ENCODE results near the gene SLC8A1.

Gene SLC8A1

DNA sequence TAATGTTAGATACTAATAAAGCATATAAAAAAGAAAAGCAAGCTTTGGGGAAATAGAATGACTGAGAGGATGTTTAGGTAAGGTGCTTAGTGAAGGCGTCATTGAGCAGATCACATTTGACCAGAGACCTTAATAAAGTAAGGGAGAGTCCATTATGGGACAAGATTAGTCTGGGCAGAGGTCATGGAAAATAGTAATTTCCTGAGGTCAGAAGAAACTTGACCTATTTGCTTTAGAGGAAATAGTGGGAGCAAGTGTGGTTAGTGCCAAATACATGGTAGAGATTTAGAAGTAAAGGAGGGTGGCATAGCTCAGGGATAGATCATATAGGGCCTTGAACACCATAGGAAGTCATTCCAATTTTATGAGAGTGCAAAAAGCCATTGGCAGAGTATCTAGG is 24.5 kb upstream of the SLC8A1 start:
- no peak for TF ChIP-seq CTCF (IDR thresholded peaks at IDR 0.05; ENCODE audit: insufficient read depth, low read depth, low read length, missing control alignments)
- no peak overlapping the region for H3K4me3 ChIP-seq (ENCODE audit: low read depth, low read length)
- DNase-seq (ENCODE audit: low read depth) = no peak

DNA sequence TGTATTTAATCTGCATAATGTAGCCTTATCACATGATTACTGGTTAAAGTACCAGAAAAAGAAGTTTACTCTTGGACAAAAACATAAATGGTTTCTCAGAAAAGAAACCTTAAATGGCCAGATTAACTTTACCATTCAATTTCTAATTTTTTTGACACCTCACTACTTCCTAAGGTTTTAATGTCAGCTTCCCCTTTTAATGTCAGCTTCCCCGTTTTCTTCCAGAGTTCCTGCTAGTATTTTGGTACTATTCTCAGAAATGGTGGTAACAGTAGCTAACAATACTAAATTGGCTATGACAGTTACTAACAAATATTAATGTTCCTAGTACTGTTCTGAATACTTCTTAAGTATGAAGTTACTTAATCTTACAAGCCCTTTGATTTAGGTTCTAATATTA is 22.4 kb upstream of the SLC8A1 start:
- DNase-seq (ENCODE audit: low read depth) = no peak

GRCh38 chr2:40471866-40472265 is 20.0 kb upstream of the SLC8A1 start:
- TF ChIP-seq CTCF (IDR thresholded peaks at IDR 0.05; ENCODE audit: insufficient read depth, low read depth, low read length, missing control alignments) = no peak
- DNase-seq (ENCODE audit: low read depth) = no peak

More for the DNA sequence above, 22.4 kb upstream of the SLC8A1 start:
- H3K4me3 ChIP-seq (ENCODE audit: low read depth, low read length) = no peak overlapping the region
- TF ChIP-seq CTCF (IDR thresholded peaks at IDR 0.05; ENCODE audit: insufficient read depth, low read depth, low read length, missing control alignments) = no peak

DNA sequence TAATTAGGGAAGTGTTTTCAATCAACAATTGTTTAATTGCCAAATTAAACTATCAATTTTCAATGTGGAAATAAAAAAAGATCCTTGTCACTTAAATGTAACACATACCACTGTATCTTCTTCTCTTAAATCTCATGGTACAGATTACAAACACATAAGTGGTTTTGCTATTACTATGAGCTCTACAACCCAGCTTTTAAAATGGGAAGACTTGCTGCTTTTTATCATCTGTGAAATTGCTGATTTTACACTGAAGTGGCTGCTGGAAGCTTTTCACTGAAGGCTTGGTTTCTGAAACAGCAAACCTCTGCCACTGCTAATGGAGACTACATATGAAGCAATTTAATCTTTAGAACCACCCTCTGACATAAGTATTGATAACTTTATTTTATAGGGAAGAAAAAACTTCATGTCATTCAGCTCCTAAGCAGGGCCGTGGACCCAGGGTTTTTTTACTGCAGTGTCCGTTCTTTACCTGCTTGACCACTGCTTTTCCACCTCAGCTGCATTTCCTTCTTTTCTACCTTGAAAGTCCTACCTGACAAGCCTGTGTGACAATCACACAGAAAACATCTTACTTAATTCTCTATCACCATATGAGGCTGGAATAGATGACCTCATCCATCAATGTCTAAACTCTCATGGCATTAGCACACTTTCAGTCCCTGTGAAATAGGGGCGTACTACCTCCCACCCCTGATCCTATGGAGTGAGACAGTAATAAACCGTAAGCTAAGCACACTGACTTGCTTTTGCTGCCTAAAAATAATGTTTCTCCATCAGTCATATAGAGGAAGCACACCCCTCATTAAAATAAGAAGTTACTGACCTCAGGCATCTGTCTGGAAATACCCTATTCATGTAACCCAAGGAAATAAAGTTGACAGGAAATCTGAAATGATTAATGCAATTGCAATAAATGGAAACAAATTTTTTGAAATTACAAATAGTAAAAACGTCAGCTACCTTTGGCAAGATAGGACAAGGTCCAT is 19.2 kb upstream of the SLC8A1 start:
- no peak for TF ChIP-seq CTCF (IDR thresholded peaks at IDR 0.05; ENCODE audit: insufficient read depth, low read depth, low read length, missing control alignments)
- no peak for DNase-seq (ENCODE audit: low read depth)
- H3K4me3 ChIP-seq (ENCODE audit: low read depth, low read length) = no peak overlapping the region

More at GRCh38 chr2:40471866-40472265, 20.0 kb upstream of the SLC8A1 start:
- no peak overlapping the region for H3K4me3 ChIP-seq (ENCODE audit: low read depth, low read length)

DNA sequence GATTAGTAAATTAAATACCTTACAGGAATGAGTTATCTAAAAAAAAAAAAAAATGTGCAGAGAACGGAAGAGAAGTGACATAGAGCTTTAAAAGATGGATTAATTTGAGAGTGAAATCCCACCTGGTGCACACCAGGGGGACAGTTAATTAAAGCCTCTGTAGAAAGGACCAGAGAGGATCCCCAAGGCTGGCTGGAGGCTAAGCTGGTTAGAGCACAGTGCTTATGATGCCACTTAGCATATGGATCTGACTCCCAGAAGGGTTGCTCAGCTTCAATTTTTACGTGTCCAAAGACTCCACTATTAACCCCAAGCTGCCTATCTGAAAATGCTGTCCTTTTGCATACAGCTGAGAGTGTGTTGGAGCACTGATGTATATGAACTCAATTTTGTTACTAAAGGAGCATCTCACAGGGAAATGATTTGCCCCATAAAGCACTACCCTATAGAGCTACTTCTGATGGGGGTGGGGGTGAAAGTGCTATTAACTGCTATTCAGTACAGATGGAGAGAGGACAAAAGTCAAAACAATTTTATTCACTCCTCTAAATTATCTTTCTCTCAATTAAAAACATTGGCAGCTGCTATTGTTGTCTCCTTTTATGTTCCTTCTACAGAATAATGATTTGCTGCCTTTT is 15.2 kb upstream of the SLC8A1 start:
- H3K4me3 ChIP-seq (ENCODE audit: low read depth, low read length) = no peak overlapping the region
- DNase-seq (ENCODE audit: low read depth) = no peak
- TF ChIP-seq CTCF (IDR thresholded peaks at IDR 0.05; ENCODE audit: insufficient read depth, low read depth, low read length, missing control alignments) = no peak

- no peak overlapping the region for H3K4me3 ChIP-seq (ENCODE audit: low read depth, low read length)
- TF ChIP-seq CTCF (IDR thresholded peaks at IDR 0.05; ENCODE audit: insufficient read depth, low read depth, low read length, missing control alignments) = no peak
- DNase-seq (ENCODE audit: low read depth) = no peak
These were observed 14.5 kb upstream of the SLC8A1 start for GRCh38 chr2:40466332-40466906.
